DND-41 (cell line): ENCODE data around the gene FRS2.

Source experiments
- ATAC-seq: fragments of 200-7000 bp; cut with Tn5 transposase; 3 replicates; pipeline ENCODE4 v1.9.1; 2021; ENCODE audit warnings: low read depth; ENCODE audit not compliant: insufficient read depth
- DNase-seq: peaks from one replicate; pipeline ENCODE4 v3.0.0-alpha.2; 2020
- H2AFZ ChIP-seq: 2 replicates; pipeline ENCODE4 v1.6.0; 2012; ENCODE audit warnings: low read depth, low read length
- H3K27ac ChIP-seq: 2 replicates; pipeline ENCODE4 v1.5.1; 2012; ENCODE audit warnings: low read length, inconsistent platforms
- H3K27me3 ChIP-seq: fragments of 200-600 bp; sonication (generic); 2 replicates; pipeline ENCODE4 v1.6.0; 2012; ENCODE audit warnings: low read length, mild to moderate bottlenecking, inconsistent platforms; ENCODE audit not compliant: insufficient read depth, poor library complexity
- H3K36me3 ChIP-seq: 2 replicates; pipeline ENCODE4 v1.5.1; 2012; ENCODE audit warnings: low read length, inconsistent platforms; ENCODE audit not compliant: insufficient read depth
- H3K4me1 ChIP-seq: 2 replicates; pipeline ENCODE4 v1.5.1; 2012; ENCODE audit warnings: mild to moderate bottlenecking, low read length; ENCODE audit not compliant: insufficient read depth
- H3K4me2 ChIP-seq: 2 replicates; pipeline ENCODE4 v1.6.0; 2012; ENCODE audit warnings: mild to moderate bottlenecking, moderate library complexity, low read length, inconsistent platforms; ENCODE audit not compliant: insufficient read depth
- H3K4me3 ChIP-seq, 2 experiments: fragments of 200-600 bp in 1 of 2; shearing (Covaris generic) in 1 of 2; 2 replicates each; pipeline ENCODE4 v1.5.1; 2012 to 2016; ENCODE audit warnings: inconsistent platforms in 2 of 2, low read length in 2 of 2, mild to moderate bottlenecking in 2 of 2, low read depth in 1 of 2, moderate library complexity in 1 of 2
- H3K79me2 ChIP-seq: 2 replicates; pipeline ENCODE4 v1.6.0; 2012; ENCODE audit warnings: low read length, inconsistent platforms; ENCODE audit not compliant: insufficient read depth
- H3K9ac ChIP-seq: 2 replicates; pipeline ENCODE4 v1.6.0; 2012; ENCODE audit warnings: low read depth, mild to moderate bottlenecking, inconsistent platforms, low read length, moderate library complexity
- H3K9me3 ChIP-seq: 2 replicates; pipeline ENCODE4 v1.5.1; 2012; ENCODE audit warnings: low read length, moderate library complexity, mild to moderate bottlenecking, inconsistent platforms; ENCODE audit not compliant: insufficient read depth, severe bottlenecking
- H4K20me1 ChIP-seq: 2 replicates; pipeline ENCODE4 v1.6.0; 2012; ENCODE audit warnings: low read length; ENCODE audit not compliant: insufficient read depth
- CTCF ChIP-seq: IDR thresholded peaks from 2 replicates; pipeline ENCODE4 v1.5.1; 2012; ENCODE audit warnings: borderline replicate concordance, low read length, moderate library complexity, mild to moderate bottlenecking; ENCODE audit not compliant: poor library complexity, severe bottlenecking; ENCODE audit errors: extremely low read depth
- EZH2 ChIP-seq: IDR thresholded peaks from 3 replicates; pipeline ENCODE4 v1.6.1; 2012; ENCODE audit warnings: borderline replicate concordance, low read depth, mild to moderate bottlenecking, moderate library complexity, low read length, inconsistent platforms; ENCODE audit not compliant: severe bottlenecking

FRS2 gene

GRCh38 chr12:69479675-69480074 lies 9.5 kb downstream of the FRS2 start:
- no peaks in the 10 kb centered on the region for H3K27me3 ChIP-seq
- no peak overlapping the region for H3K4me3 ChIP-seq
- H3K4me1 ChIP-seq = no peaks in the 10 kb centered on the region; the same call in 1 of the 2 replicates
- peaks cover 14% of the 10 kb centered on the region; the same call in 1 of the 2 replicates for H4K20me1 ChIP-seq
- H3K4me2 ChIP-seq = no peak overlapping the region
- H2AFZ ChIP-seq = no peak overlapping the region
- H3K79me2 ChIP-seq = peaks cover 94% of the 10 kb centered on the region
- H3K27ac ChIP-seq = no peak overlapping the region
- H3K9me3 ChIP-seq = no peaks in the 10 kb centered on the region
- no peak for DNase-seq
- no peak for TF ChIP-seq CTCF
- TF ChIP-seq EZH2 = no peak
- H3K36me3 ChIP-seq = 0 out of 2 replicates have a peak, but pooled peaks cover 5% of the 10 kb centered on the region
- no peak for ATAC-seq
- H3K9ac ChIP-seq = no peak overlapping the region

GRCh38 chr12:69480698-69481097 lies 10.5 kb downstream of the FRS2 start:
- H3K9me3 ChIP-seq = no peaks in the 10 kb centered on the region
- ATAC-seq = no peak
- no peak overlapping the region for H3K27ac ChIP-seq
- H4K20me1 ChIP-seq = peaks cover 7% of the 10 kb centered on the region; the same call in 1 of the 2 replicates
- no peak for DNase-seq
- no peaks in the 10 kb centered on the region for H3K27me3 ChIP-seq
- no peaks in the 10 kb centered on the region; the same call in 1 of the 2 replicates for H3K4me1 ChIP-seq
- peaks cover 90% of the 10 kb centered on the region for H3K79me2 ChIP-seq
- H3K36me3 ChIP-seq = 0 out of 2 replicates have a peak, but pooled peaks cover 7% of the 10 kb centered on the region
- H3K4me2 ChIP-seq = no peak overlapping the region
- no peak for TF ChIP-seq CTCF
- no peak for TF ChIP-seq EZH2
- no peak overlapping the region for H3K9ac ChIP-seq
- H3K4me3 ChIP-seq = no peak overlapping the region
- H2AFZ ChIP-seq = no peak overlapping the region

- Histone ChIP-seq H3K27ac (no peak overlapping the region), H3K36me3 (0 out of 2 replicates have a peak, but pooled peaks cover 9% of the 10 kb centered on the region), H3K4me1 (no peaks in the 10 kb centered on the region; the same call in 1 of the 2 replicates), H3K27me3 (no peaks in the 10 kb centered on the region), H2AFZ (no peak overlapping the region), H3K4me3 (no peak overlapping the region), H3K79me2 (peaks cover 89% of the 10 kb centered on the region), H3K9ac (no peak overlapping the region), H3K9me3 (no peaks in the 10 kb centered on the region), H3K4me2 (no peak overlapping the region), H4K20me1 (peaks cover 3% of the 10 kb centered on the region; the same call in 1 of the 2 replicates)
- ATAC-seq = no peak
- DNase-seq = no peak
- TF ChIP-seq CTCF = no peak
- TF ChIP-seq EZH2 = no peak
Observed at GRCh38 chr12:69481133-69481532, 10.9 kb downstream of the FRS2 start.
